GM23248 (cell line): ENCODE measurements around the gene RHNO1.

Source experiments
- EZH2 ChIP-seq: fragments of 200-600 bp; sonication (generic); IDR thresholded peaks from 2 replicates; pipeline ENCODE4 v1.6.1; 2018; ENCODE audit warnings: antibody characterized with exemption, mild to moderate bottlenecking; ENCODE audit not compliant: insufficient read depth, poor library complexity, severe bottlenecking
- EZH2phosphoT487 ChIP-seq: fragments of 200-600 bp; sonication (generic); IDR thresholded peaks from 2 replicates; pipeline ENCODE4 v1.6.1; 2018; ENCODE audit warnings: antibody characterized with exemption, moderate library complexity, mild to moderate bottlenecking, low read depth; ENCODE audit not compliant: insufficient read depth

DNA sequence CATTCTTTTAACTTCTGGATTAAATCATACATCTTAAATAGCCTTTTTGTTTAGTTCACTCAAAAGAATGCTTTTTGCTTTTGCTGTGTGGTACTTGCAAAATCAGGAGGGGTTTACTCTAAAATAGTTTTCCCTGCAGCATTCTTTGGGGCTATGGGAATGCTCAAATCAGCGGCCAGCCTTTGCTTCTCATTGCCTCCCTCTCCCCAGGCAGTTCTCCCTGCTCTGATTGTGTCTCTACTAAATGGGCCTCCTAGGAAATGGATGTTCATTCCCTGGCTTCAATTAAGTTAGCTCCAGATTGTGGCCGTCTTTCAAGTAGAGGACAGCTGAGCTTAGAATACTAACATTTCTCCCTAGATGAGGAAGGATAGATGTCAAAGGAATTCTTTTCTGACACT is 18.0 kb downstream of the RHNO1 start:
- TF ChIP-seq EZH2phosphoT487: no peak
- TF ChIP-seq EZH2: no peak
